Activated naive CD8-positive, alpha-beta T cell treated with anti-CD3 and anti-CD28 coated beads, Interleukin-2, amount 10 ng/mL, durations not matched to agents 7 days and 5 days (primary cell): ENCODE measurements around the gene NT5DC2. TPM values are rescaled to one million over a fixed set of nuclear protein-coding genes. Genes with fewer than 3 reads are reported as not detected.
A peak's percentile ranks its signal among the peaks of the same experiment; 100 is the strongest.

Experiments
- ATAC-seq: fragments of 150-1000 bp; cut with Tn5 transposase; one replicate; pipeline ENCODE4 v1.10.0; 2021; ENCODE audit warnings: low read depth, moderate library complexity
- POLR2A ChIA-PET: fragments of 350-600 bp; sonication (Branson Sonifier 250); formaldehyde crosslinking; loops from one replicate; lab custom pipeline; 2021; ENCODE audit warnings: antibody characterized with exemption; lab: Charles Lee
- DNase-seq: peaks from one replicate; pipeline ENCODE4 v3.0.0; 2021
- H3K27ac Mint-ChIP-seq: one replicate; pipeline ENCODE4 v1.8.0; 2022; ENCODE audit warnings: mild to moderate bottlenecking, mixed read lengths
- H3K27me3 Mint-ChIP-seq: one replicate; pipeline ENCODE4 v1.8.0; 2022; ENCODE audit warnings: mild to moderate bottlenecking, moderate library complexity, mixed read lengths
- H3K36me3 Mint-ChIP-seq: one replicate; pipeline ENCODE4 v1.8.0; 2021; ENCODE audit warnings: mild to moderate bottlenecking, mixed read lengths
- H3K4me1 Mint-ChIP-seq: one replicate; pipeline ENCODE4 v1.8.0; 2021; ENCODE audit warnings: mixed read lengths
- H3K4me3 Mint-ChIP-seq: one replicate; pipeline ENCODE4 v1.8.0; 2022; ENCODE audit warnings: mild to moderate bottlenecking, moderate library complexity, mixed read lengths
- H3K9me3 Mint-ChIP-seq: one replicate; pipeline ENCODE4 v1.8.0; 2021; ENCODE audit warnings: mixed read lengths
- total RNA-seq, 2 experiments: library from RNA; stranded (reverse); gene quantifications; one replicate each; pipeline ENCODE4 v1.2.3, GENCODE V29; 2021

The NT5DC2 gene
- total RNA-seq, 2 experiments from 2014 or later, result 22.3 to 28.7 TPM

DNA sequence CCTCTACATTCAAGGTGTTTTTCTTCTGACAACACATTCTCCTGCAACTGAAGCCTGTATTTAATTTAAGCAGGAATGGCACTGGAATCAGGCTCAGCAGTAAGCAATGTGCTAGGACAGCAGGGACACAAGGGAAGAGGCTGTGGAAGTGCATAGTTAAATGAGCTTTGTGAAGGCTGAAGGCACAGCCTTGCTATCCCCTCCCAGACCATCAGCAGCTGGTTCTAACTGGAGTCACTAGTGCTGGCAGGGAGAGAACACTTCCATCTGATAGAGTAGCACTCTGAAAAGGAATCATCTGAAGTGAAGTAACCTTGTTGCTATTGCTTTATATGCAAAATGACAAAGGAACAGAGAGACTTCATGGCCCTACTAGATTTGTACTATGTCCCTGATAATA lies 17.5 kb upstream of the NT5DC2 start:
- peaks cover 15% of the 10 kb centered on the region for H3K36me3 Mint-ChIP-seq
- POLR2A ChIA-PET, result no interaction called here

DNA sequence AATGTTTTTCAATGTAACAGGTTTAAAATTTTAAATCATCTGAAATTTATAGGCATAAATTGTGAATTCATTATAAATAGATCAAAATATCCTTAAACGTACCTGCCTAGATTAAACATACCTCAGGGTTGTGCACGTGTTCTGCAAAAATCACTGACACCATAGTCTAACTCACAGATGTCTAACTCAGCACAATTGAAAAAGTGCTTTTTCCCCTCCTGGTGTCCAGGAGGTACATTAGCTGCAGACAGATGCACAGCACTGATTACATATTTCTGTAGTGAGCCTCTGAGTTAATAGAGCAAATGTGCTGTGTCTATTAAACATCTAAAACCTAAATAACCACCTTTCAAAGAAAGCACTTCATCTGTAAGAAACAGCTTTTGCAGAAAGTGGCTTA lies 13.5 kb upstream of the NT5DC2 start:
- POLR2A ChIA-PET, result no interaction called here
- Mint-ChIP-seq H3K4me1 (peaks cover 2% of the 10 kb centered on the region), H3K27me3 (no peaks in the 10 kb centered on the region), H3K9me3 (no peaks in the 10 kb centered on the region), H3K36me3 (peaks cover 5% of the 10 kb centered on the region), H3K27ac (no peak overlapping the region), H3K4me3 (no peak overlapping the region)
- DNase-seq (no peak), ATAC-seq (no peak)

More for the DNA sequence above, 17.5 kb upstream of the NT5DC2 start:
- DNase-seq, result no peak
- H3K27me3 Mint-ChIP-seq, result no peaks in the 10 kb centered on the region
- no peak overlapping the region for H3K4me3 Mint-ChIP-seq
- H3K9me3 Mint-ChIP-seq, result no peaks in the 10 kb centered on the region
- H3K4me1 Mint-ChIP-seq, result peaks cover 2% of the 10 kb centered on the region
- no peak overlapping the region for H3K27ac Mint-ChIP-seq
- no peak for ATAC-seq

DNA sequence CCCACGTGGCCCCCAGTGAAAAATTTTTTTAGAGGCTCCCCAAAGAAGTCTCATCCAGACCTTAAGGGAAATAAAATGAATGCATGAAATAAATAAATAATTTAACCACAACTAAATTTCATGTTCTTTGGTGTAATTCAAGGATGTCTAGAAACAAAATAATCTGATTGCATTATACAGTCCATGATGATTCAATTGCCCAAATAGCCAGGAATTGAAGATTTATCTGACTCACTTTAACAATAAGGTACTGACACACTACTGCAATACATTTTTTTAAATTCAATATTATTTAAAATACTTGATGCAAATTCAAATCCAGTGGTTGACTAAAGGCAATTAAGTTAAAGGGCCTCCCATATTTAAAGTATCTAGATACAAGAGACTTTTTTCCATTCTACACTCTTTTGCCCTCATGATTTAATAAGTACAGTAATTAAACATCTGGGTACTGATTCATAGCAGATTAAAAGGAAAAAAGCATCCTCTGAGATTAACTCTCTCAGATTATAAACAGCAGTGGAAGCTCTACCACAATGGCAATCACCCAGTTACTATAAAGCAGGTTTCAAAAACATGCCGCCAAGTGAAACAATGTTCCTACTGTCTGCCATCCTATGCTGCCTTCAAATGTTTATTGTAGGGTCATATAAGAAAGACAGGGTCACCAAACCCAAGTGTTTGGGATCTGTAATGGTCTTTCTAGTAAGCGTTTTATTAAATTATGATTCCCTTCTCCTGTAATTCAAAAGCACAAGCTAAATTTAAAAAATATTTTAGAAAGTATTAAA lies 12.6 kb upstream of the NT5DC2 start:
- Mint-ChIP-seq H3K9me3 (no peaks in the 10 kb centered on the region), H3K27ac (no peak overlapping the region), H3K27me3 (no peaks in the 10 kb centered on the region), H3K36me3 (peaks cover 7% of the 10 kb centered on the region), H3K4me3 (no peak overlapping the region), H3K4me1 (peaks cover 4% of the 10 kb centered on the region)
- ATAC-seq (no peak), DNase-seq (no peak)
- POLR2A ChIA-PET, result no interaction called here

DNA sequence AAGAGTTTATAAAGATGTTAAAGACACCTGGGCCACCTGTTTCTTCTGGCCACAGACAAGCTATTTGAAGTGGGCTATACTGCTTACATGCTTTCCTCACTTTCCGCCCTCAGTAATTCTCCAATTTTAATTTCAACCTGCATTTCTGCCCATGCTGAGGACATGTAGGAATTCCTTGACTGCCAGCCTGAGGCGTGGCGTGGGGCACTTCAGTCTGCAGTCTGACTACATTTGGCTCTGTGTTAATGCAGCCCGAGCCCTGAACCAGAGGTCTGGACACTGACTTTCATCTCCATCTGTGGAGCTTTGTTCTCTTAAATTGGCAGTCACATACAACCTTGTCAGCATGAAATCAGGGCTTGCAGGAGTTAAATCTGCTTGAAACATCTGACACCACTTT lies 11.3 kb upstream of the NT5DC2 start:
- ATAC-seq (no peak), DNase-seq (no peak)
- Mint-ChIP-seq H3K27ac (peak overlapping the region; percentile 60), H3K36me3 (peaks cover 7% of the 10 kb centered on the region), H3K4me1 (peaks cover 6% of the 10 kb centered on the region), H3K9me3 (no peaks in the 10 kb centered on the region), H3K27me3 (no peaks in the 10 kb centered on the region), H3K4me3 (no peak overlapping the region)
- POLR2A ChIA-PET, result no interaction called here

DNA sequence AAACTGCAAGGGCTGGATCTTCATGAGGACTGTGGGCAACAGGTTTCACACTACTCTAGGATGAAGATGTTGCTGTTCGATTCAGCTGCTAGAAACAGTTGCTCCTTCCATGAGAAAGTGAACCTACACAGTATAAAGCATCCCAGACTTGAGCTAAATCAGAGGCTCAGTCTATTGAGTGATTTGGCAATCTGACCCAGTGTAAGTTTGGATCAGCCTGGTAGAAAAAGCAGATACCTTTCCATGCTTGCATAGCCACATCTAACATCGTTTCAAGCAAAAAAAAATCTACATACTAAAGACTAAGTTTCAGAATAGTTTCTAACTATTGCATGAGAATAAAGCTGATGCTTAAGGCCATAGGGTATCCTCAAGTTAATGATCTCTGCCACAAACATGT lies 7.4 kb upstream of the NT5DC2 start:
- H3K27ac Mint-ChIP-seq, result no peak overlapping the region
- H3K36me3 Mint-ChIP-seq, result peaks cover 16% of the 10 kb centered on the region
- POLR2A ChIA-PET, result no interaction called here
- H3K27me3 Mint-ChIP-seq, result no peaks in the 10 kb centered on the region
- peaks cover 25% of the 10 kb centered on the region for H3K4me1 Mint-ChIP-seq
- ATAC-seq, result no peak
- no peaks in the 10 kb centered on the region for H3K9me3 Mint-ChIP-seq
- no peak overlapping the region for H3K4me3 Mint-ChIP-seq
- DNase-seq, result no peak

DNA sequence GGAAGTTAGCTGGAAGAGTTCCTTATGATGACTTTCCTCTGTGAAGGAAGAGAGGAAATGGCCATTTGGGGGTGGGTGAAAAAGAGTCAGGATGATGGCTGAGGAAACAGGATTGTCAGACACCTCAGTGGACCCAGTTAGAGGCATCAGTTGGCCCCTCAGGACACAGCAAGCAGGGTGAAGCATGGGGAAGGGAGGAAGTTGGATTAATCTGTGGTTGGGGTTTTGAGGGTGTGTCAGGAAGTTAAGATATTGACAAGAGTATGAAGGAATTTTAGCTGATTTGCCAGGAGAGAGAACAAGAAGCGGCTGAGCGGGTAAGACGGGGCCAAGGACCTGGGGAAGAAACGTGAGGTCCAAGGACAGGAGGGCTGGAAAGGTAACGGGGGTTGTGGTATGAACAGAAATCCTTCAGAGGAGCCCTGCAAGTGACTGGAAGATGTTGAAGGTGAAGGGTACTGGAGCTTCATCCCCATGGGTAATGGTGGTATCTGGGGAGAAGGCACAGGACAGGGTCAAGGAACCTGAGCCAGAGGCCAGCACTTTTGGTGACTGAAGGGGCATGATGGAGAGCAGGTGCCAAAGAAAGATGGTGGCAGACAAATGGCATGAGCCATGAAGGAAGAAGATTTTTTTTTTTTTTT lies 5.5 kb upstream of the NT5DC2 start:
- Mint-ChIP-seq H3K36me3 (peaks cover 16% of the 10 kb centered on the region), H3K4me3 (peak overlapping the region; percentile 31), H3K4me1 (peaks cover 33% of the 10 kb centered on the region), H3K27ac (peak overlapping the region; percentile 69), H3K27me3 (no peaks in the 10 kb centered on the region), H3K9me3 (no peaks in the 10 kb centered on the region)
- POLR2A ChIA-PET, result no interaction called here
- ATAC-seq (no peak), DNase-seq (no peak)

DNA sequence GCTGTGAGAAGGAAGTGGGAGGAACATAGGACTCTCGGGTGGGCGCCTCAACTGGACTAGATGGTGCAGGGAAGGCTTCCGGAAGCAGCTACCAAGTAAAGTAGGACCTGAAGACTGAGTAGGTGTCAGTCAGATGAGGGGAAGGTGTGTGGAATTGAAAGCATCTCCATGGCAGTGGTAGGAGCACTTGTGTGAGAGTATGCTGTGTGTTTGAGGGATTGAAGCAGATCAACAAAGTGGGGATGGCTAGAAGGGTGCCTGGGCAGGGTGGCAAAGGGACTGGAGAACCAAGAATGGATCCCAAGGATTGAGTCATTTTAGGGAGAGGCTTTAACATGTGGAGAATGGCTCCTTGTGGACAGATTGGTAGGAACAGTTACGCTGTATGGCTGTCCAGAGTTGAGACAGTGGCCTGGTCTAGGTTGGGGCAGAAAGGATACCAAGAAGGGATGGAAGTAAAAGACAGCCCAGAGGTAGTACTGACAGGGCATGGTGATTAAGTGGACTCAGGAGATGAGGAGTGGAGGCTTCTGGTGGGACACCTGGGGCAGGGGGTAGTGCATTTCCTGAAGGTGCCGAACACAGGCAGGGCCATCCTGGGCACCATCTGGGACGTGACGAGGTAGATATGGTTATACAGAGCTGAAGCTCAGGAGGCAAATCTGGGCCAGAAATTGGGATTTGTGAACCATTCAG lies 4.2 kb upstream of the NT5DC2 start:
- Mint-ChIP-seq H3K4me1 (peaks cover 33% of the 10 kb centered on the region), H3K36me3 (peaks cover 16% of the 10 kb centered on the region), H3K27me3 (no peaks in the 10 kb centered on the region), H3K27ac (peak overlapping the region; percentile 92), H3K4me3 (peak overlapping the region; percentile 94), H3K9me3 (no peaks in the 10 kb centered on the region)
- ATAC-seq (no peak), DNase-seq (no peak)
- POLR2A ChIA-PET, result no interaction called here

DNA sequence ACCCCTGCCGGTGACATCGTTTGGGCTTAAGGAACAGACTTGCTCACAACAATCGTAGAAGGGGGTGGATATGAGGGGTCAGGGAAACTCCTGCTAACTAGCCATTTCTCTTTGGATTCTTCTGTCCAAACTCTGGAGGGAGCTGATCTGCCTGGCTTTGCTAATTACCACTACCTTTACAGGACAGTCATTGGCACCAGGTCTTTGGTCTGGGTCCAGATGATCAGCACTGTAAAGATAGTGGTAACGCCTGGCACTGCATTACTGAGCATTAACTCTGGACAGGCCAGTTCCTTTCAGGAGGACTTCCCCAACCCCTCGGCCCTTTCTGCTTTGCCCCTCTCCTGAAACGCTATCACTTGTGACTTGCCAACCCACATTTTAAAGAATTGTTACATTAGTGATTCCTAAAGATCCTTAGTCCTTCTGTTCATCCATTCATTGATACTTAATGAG lies 3.5 kb upstream of the NT5DC2 start:
- Mint-ChIP-seq H3K4me1 (peaks cover 33% of the 10 kb centered on the region), H3K36me3 (peaks cover 16% of the 10 kb centered on the region), H3K27me3 (no peaks in the 10 kb centered on the region), H3K9me3 (no peaks in the 10 kb centered on the region), H3K4me3 (peak overlapping the region; percentile 94), H3K27ac (peak overlapping the region; percentile 92)
- POLR2A ChIA-PET, result no interaction called here
- ATAC-seq, result no peak
- no peak for DNase-seq

DNA sequence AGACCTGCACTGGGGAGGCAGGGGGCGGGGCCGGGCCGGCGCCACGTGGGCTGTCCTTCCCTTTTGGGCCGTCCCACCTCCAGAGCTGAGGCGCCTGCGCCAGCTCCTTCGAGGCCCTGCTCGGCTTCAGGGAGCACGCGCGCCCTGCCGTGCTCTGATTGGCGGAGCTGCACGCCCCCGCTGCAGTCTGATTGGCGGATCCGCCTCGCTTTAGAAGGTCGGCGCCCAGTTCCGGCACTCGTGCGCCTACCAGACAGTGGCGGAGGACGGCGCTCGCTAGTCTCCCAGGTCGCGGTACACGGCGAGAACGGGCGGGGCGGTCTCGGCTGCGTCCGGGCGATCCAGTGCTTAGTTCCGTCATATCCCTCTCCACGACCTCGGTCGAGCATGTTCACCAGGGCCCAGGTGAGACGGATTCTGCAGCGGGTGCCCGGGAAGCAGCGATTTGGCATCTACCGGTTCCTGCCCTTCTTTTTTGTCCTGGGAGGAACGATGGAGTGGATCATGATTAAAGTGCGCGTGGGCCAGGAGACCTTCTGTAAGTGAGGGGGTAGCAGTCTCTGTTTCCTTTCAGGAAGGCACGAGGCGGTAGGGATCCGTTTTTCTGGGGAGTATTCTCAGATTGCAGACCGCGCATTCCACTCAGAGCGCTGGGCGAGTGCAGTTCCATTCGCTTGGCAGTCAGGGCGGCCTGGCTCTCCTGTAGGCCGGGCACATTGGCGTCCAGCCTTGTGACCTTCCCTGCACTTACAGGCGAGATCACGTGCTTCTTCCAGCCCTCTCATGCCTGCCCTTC lies 2.9 kb upstream of the NT5DC2 start, which contains the start of gene UQCC5:
UQCC5 (plus strand) TSS at position 237 of the 796 bp plus-strand sequence; CDS start at position 388, 151 bp downstream.
- peak; percentile 96 for DNase-seq
- POLR2A ChIA-PET, result interaction anchor here (0.7 to 1.1 kb wide), 5 partner anchors 10 to 234 kb away, joined by 3 to 6 read pairs (median 4); partner anchors contain the start of genes NEK4 and TNNC1
- Mint-ChIP-seq H3K9me3 (no peaks in the 10 kb centered on the region), H3K27ac (peak within 1 kb of the TSS; percentile 92), H3K27me3 (no peaks in the 10 kb centered on the region), H3K4me1 (peaks cover 33% of the 10 kb centered on the region), H3K36me3 (peaks cover 14% of the 10 kb centered on the region), H3K4me3 (peak within 1 kb of the TSS; percentile 94)
- ATAC-seq, result peak; percentile 94

DNA sequence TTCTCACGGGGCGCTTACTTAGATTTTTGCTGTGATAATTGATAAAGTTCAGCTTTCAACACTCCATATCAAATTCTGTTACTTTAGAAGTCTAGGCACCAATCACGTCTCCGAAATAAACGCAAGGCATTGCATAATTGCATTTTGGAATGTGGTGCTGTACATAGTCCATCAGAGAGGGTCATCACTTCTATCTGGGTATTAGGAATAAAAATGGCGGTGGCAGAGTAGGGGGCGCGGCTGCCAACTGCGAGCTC lies 2.4 kb upstream of the NT5DC2 start:
- DNase-seq, result no peak
- peak overlapping the region; percentile 94 for H3K4me3 Mint-ChIP-seq
- H3K27ac Mint-ChIP-seq, result peak overlapping the region; percentile 57
- no peaks in the 10 kb centered on the region for H3K9me3 Mint-ChIP-seq
- POLR2A ChIA-PET, result interaction anchor here (0.7 to 1.1 kb wide), 5 partner anchors 10 to 235 kb away, joined by 3 to 6 read pairs (median 4); partner anchors contain the start of genes NEK4 and TNNC1
- ATAC-seq, result no peak
- H3K27me3 Mint-ChIP-seq, result no peaks in the 10 kb centered on the region
- peaks cover 14% of the 10 kb centered on the region for H3K36me3 Mint-ChIP-seq
- peaks cover 30% of the 10 kb centered on the region for H3K4me1 Mint-ChIP-seq

DNA sequence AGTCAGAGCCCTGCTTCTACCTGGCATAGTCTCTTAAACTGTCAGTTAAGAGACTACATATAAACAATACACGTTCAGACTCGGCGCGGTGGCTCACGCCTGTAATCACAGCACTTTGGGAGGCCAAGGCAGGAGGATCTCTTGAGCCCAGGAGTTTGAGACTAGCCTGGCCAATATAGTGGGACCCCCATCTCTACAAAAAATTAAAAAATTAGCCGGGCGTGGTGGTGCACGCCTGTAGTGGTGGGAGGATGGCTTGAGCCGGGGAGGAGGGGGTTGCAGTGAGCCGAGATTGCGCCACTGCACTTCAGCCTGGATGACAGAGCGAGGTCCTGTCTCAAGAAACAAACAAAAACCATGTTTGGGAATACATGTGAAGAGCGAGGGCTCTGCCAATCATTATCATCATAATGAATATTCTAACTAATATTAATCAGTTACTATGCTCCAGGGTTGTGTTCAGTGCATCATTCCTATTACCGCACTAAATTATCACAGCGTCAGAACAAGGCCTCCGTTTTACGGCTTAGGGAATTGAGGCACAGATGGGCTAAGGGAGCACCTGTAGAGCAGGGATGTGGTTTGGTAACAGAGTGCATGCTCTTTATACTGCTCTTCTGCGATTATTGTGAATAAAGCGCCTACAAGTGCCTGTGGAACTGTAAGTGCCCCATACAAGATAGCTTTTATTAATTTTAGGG lies 1.9 kb upstream of the NT5DC2 start:
- H3K36me3 Mint-ChIP-seq, result peaks cover 14% of the 10 kb centered on the region
- H3K27me3 Mint-ChIP-seq, result no peaks in the 10 kb centered on the region
- POLR2A ChIA-PET, result interaction anchor here (0.7 to 1.1 kb wide), 5 partner anchors 9 to 235 kb away, joined by 3 to 6 read pairs (median 4); partner anchors contain the start of genes NEK4 and TNNC1
- peak overlapping the region; percentile 94 for H3K4me3 Mint-ChIP-seq
- H3K9me3 Mint-ChIP-seq, result no peaks in the 10 kb centered on the region
- ATAC-seq (no peak), DNase-seq (no peak)
- peaks cover 29% of the 10 kb centered on the region for H3K4me1 Mint-ChIP-seq
- peak overlapping the region; percentile 57 for H3K27ac Mint-ChIP-seq
